ENCODE results near the gene ZNF275.
"Not testable (repeated sequence)": the region's sequence is repeated elsewhere in the genome, so short reads cannot be mapped to it uniquely, and the experiment has no call there.

Gene ZNF275

DNA sequence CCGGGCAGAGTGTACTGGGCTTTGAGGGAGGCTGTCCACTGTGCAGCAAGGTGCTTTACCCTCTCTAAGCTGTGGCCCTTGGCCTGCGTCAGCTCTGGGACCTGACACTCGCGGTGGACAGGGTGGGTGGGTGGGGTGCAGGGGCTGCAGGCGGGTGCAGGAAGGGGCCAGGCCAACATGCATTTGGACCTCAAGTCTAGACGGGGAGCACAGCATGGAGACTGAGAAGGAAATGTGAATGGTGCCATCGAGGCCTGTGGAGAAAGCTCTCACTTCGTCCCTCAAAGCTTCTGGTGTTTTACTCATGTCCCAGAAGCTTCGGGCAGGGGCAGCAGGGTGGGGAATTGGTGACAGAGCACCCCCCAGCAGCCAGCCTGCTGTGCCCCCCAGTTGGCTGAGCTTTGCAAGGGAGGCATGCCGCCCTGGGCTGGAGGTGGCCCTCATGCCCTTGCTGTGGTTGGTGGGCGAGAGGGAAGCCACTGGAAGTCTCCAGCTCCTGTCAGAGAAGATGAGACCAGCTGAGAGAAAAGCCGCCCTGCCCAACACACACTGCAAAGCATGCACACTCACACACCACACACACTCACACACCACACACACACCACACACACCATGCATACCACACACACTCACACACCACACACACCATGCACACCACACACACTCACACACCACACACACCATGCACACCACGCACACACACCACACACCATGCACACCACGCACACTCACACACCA, 54.9 kb downstream of the ZNF275 start:
- TF ChIP-seq, protein P1, sequence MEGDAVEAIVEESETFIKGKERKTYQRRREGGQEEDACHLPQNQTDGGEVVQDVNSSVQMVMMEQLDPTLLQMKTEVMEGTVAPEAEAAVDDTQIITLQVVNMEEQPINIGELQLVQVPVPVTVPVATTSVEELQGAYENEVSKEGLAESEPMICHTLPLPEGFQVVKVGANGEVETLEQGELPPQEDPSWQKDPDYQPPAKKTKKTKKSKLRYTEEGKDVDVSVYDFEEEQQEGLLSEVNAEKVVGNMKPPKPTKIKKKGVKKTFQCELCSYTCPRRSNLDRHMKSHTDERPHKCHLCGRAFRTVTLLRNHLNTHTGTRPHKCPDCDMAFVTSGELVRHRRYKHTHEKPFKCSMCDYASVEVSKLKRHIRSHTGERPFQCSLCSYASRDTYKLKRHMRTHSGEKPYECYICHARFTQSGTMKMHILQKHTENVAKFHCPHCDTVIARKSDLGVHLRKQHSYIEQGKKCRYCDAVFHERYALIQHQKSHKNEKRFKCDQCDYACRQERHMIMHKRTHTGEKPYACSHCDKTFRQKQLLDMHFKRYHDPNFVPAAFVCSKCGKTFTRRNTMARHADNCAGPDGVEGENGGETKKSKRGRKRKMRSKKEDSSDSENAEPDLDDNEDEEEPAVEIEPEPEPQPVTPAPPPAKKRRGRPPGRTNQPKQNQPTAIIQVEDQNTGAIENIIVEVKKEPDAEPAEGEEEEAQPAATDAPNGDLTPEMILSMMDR (IDR thresholded peaks at IDR 0.05; ENCODE audit: borderline replicate concordance, control extremely low read depth, extremely low read depth, insufficient read depth, missing control alignments), result no peak
- no peak for DNase-seq (ENCODE audit: low spot score)
- in situ Hi-C loops (cut with MboI; ENCODE audit: low sequenced_read_pairs, unreplicated experiment), result no loop called here

DNA sequence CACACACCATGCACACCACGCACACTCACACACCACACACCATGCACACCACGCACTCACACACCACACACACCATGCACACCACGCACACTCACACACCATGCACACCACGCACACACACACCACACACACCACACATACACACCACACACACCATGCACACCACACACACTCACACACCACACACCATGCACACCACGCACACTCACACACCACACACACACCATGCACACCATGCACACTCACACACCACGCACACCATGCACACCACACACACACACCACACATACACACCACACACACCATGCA, 55.5 kb downstream of the ZNF275 start:
- in situ Hi-C loops (cut with MboI; ENCODE audit: low sequenced_read_pairs, unreplicated experiment); DNase-seq (ENCODE audit: low spot score): not testable (repeated sequence)

DNA sequence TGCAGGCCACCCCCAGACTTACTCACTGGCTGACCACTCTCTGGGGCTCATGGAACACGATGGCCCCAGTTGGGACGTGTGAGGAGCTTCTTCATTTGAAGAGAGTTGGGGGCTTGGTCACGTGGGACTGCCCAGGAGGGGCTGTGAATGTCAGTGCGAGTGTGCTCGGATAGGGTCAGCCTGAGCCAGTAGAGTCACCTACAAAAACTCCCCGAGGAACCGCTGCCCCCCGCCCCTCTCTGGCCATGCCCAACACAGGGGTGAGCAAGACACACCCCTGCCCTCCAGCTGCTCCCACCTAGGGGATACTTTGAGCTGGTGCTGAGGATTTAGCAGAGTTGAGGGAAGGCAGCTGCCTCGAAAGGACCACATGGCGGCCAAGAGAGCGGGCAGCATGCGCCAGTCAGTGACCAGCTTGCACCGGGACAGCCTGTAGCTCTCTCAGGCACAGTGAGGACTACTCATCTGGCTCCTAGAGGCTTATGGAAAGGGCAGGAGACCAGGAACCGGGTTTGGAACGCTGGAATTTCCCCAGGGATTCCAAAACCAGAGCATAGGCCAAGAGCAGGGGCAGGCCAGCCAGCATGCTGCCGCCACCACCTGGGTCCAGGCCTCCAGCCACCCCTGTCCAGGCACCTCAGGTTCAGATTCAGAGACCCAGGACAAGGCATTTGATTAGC, 58.8 kb downstream of the ZNF275 start:
- in situ Hi-C loops (cut with MboI; ENCODE audit: low sequenced_read_pairs, unreplicated experiment), result no loop called here
- no peak for DNase-seq (ENCODE audit: low spot score)
- TF ChIP-seq, protein P1 (IDR thresholded peaks at IDR 0.05; ENCODE audit: borderline replicate concordance, control extremely low read depth, extremely low read depth, insufficient read depth, missing control alignments), result no peak

DNA sequence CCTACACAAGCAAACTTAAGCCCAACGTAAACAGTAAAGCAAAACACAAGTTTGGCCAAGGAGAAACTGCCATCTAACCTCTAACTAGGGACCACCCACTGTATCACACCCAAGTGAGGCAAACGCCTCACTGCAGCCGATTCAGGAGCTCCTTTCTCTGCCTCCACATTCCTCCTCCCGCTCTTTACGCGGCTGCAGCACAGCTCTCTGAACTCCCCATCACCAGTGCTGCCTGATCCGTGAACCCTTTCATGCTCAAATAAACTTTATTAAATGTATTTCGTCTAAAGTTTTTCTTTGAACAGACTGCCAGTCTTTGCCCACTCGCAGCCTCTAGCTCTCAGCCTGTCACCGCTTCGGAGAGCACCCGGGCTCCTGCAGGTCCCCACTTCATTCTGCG, 60.7 kb downstream of the ZNF275 start:
- TF ChIP-seq, protein P1 (IDR thresholded peaks at IDR 0.05; ENCODE audit: borderline replicate concordance, control extremely low read depth, extremely low read depth, insufficient read depth, missing control alignments), result no peak
- in situ Hi-C loops (cut with MboI; ENCODE audit: low sequenced_read_pairs, unreplicated experiment), result no loop called here
- no peak for DNase-seq (ENCODE audit: low spot score)

DNA sequence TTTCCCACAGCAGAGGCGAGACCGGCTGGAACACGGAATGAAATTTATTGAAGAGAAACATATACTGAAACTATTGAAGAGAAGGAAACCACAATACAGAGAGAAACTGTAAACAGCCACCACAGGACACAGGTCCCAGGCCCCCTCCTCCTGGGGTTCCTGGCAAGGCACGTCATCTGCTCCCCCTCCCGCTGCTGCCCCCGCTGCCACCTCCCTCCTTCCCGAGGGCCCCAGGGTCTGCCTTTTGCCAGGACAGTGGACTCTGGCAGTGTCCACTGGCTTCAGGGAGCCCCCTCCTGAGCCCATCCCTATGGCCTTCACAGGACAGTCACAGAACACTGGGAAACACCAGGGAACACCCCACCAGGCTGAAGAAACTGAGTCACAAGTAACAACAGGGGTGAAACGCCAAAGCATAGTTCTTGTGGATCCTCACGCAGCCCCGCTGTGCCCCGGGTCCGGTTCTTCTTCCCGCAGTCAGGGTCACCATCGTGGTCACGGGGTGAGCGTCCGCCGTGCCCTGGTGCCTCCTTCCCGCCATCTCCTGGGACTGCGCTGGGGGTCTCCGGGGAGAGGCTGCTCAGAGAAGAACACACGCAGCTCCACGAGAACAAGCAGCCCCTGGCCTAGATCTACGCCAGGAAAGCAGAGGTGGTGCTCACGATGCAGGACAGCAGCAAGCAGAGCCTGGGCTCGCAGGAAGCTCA, 61.8 kb downstream of the ZNF275 start:
- in situ Hi-C loops (cut with MboI; ENCODE audit: low sequenced_read_pairs, unreplicated experiment), result no loop called here
- no peak for DNase-seq (ENCODE audit: low spot score)
- TF ChIP-seq, protein P1 (IDR thresholded peaks at IDR 0.05; ENCODE audit: borderline replicate concordance, control extremely low read depth, extremely low read depth, insufficient read depth, missing control alignments), result no peak

DNA sequence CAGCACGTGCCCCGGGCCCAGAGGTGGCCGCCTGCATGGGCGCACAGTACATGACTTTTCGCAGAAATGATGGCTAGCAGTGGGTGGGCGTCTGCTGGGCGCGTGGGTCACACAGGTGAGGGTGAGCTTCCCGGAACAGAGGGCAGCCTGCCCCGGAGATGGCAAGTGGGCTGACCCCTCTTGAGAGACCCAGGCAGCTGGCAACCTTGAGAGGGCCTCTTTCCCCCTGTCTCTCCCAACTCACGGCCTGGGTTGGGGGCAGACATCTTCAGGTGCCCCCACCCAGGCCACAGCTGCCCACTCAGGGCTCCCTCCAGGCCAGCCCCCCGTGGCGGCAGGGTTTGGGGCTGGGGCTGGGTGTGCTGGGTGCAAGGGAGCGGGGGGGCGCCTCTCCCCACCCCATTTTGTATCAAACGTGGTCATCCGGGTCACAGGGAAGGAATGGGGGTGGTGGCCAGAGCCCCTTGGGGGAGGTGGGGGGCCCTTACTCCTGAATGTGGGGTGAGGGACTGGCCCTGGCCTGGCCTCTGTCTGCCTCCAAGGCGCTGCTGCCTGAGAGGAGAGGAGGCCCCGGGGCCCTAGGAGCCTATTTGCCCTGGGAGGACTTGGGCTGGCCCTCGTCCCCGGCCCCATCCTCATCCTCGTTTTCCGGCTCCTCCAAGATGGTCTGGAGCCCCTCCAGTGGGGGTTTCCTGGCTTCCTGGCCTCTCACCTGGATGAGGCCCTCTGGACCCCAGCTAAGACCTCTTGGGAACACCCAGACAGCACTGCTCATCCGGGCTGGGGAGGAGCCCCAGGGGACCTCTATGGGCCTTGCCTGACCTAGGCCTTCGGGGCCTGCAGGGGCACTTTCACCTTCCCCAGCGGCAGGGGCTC, 62.6 kb downstream of the ZNF275 start:
- in situ Hi-C loops (cut with MboI; ENCODE audit: low sequenced_read_pairs, unreplicated experiment), result no loop called here
- TF ChIP-seq, protein P1 (IDR thresholded peaks at IDR 0.05; ENCODE audit: borderline replicate concordance, control extremely low read depth, extremely low read depth, insufficient read depth, missing control alignments), result no peak
- DNase-seq (ENCODE audit: low spot score), result no peak
